Cardiac muscle cell (in vitro differentiated cells and primary cell): ENCODE results near the gene GRPEL2. TPM values are rescaled to one million over a fixed set of nuclear protein-coding genes. Genes with fewer than 3 reads are reported as not detected.
A peak's percentile ranks its signal among the peaks of the same experiment; 100 is the strongest.

Source experiments
- DNase-seq, 2 donors: peaks; one replicate each; pipeline versions ENCODE4 v3.0.0 to v3.0.0-alpha.2; 2010 to 2017; ENCODE audit warnings: low read depth in 1 of 2, low spot score in 1 of 2
- H3K27ac ChIP-seq: fragments of 200-600 bp; sonication (generic); 2 replicates; pipeline ENCODE4 v1.5.1; 2016
- H3K27me3 ChIP-seq: fragments of 200-600 bp; sonication (generic); 2 replicates; pipeline ENCODE4 v1.6.0; 2016; ENCODE audit warnings: control low read depth
- H3K36me3 ChIP-seq: fragments of 200-600 bp; sonication (generic); 2 replicates; pipeline ENCODE4 v1.5.1; 2016; ENCODE audit warnings: control low read depth
- H3K4me1 ChIP-seq: fragments of 200-600 bp; sonication (generic); 2 replicates; pipeline ENCODE4 v1.8.1; 2017; ENCODE audit warnings: low read depth, mild to moderate bottlenecking, mixed run types
- H3K4me3 ChIP-seq: fragments of 200-600 bp; sonication (generic); 2 replicates; pipeline ENCODE4 v1.5.1; 2016; ENCODE audit warnings: mild to moderate bottlenecking
- H3K9me3 ChIP-seq: fragments of 200-600 bp; sonication (generic); 2 replicates; pipeline ENCODE4 v1.5.1; 2017; ENCODE audit warnings: low read depth, mild to moderate bottlenecking, control low read depth
- CTCF ChIP-seq: IDR thresholded peaks from 2 replicates; pipeline ENCODE4 v1.5.1; 2012; ENCODE audit warnings: low read depth, mild to moderate bottlenecking, low read length
- polyA plus RNA-seq: library from polyadenylated mRNA; unstranded; fragments of >200 nt; fragmentation: Nextera tagmentation; extraction: Ambion mirVana; gene quantifications from 2 replicates; pipeline ENCODE4 v1.2.1, GENCODE V29; 2016
- total RNA-seq: library from RNA; depleted of rRNA; stranded (reverse); fragments of >200 nt; gene quantifications from 2 replicates; pipeline ENCODE4 v1.2.3, GENCODE V29; 2016

Gene GRPEL2
- total and polyA plus RNA-seq, 2 experiments from 2014 or later: 4.2 to 4.9 TPM

DNA sequence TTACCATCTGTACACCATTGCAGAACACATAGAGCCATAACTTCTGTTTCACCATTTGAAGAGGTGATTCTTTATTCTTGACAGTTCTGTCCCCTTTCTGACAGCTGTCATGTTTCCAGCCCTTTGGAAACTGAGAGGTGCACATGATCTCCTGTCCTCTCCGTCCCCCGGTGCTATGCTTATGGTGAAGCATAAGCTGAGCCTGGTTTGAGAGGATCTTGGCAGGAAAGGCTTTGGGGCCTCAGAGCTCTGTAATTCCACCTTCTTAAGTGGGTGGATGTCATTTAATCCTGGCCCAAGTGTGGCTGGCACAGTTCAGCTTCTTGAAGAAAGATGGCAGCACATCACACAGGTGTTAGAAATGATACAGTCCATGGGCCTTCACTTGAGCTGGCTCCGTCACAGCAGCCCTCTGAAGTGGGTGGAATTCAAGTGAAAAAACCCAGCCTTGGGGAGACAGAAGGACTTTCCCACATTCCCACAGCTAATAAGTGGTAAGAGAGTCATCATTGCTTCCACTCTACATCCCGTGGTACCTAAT, 30.7 kb upstream of the GRPEL2 start:
- no peak for DNase-seq
- Histone ChIP-seq H3K27ac (no peak overlapping the region), H3K4me1 (peaks cover 7% of the 10 kb centered on the region), H3K27me3 (no peaks in the 10 kb centered on the region), H3K9me3 (no peaks in the 10 kb centered on the region), H3K36me3 (no peaks in the 10 kb centered on the region), H3K4me3 (no peak overlapping the region)
- no peak for TF ChIP-seq CTCF

DNA sequence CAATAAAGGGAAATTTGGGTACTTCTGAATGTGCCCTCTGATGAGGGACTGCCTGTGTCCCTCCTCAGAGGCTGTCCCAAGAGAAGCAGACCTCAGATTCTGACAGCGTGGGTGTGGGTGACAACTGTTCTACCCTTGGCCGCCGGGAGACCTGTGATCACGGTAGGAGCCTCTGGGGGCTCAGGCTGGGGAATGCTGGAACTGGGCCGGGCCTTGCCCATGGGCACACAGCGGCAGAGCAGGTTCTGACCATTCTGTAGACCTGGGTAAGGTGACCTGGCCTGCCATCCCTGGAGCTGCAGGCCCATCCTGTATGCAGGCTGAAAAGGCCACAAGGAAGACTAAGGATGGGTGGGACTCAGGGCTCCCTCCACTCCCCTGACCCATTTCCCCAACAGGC, 29.5 kb upstream of the GRPEL2 start:
- Histone ChIP-seq H3K36me3 (no peaks in the 10 kb centered on the region), H3K4me3 (no peak overlapping the region), H3K9me3 (no peaks in the 10 kb centered on the region), H3K4me1 (peaks cover 11% of the 10 kb centered on the region), H3K27me3 (no peaks in the 10 kb centered on the region), H3K27ac (no peak overlapping the region)
- TF ChIP-seq CTCF: no peak
- no peak for DNase-seq

DNA sequence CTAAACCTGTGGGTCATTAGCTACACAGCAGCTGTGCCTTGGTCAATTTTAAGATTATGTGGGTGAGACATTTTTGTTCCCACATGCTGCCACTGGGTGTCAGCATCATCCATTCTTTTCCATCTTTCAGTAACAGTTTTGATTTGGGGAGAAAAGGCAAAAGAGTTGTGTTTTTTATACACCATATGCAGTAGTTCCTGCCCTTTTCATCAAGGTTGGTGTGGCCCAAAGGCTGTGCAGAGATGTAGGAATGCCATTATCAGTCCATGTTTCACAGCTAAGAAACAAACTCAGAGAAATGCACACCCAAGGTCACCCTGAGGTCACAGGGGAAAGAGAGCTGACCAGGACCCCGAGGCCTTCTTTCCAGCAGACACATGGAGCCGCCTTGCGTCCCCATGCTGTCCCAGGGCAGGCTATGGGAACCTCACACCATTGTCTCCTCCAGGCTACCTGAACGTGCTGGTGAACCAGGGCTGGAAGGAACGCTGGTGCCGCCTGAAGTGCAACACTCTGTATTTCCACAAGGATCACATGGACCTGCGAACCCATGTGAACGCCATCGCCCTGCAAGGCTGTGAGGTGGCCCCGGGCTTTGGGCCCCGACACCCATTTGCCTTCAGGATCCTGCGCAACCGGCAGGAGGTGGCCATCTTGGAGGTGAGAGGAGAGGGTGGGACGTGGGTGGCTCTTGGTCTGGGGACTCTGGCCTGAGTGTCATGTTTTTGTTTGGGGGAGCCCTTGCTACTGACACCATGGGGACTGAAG, 27.8 kb upstream of the GRPEL2 start:
- Histone ChIP-seq H3K9me3 (no peaks in the 10 kb centered on the region), H3K36me3 (no peaks in the 10 kb centered on the region), H3K27ac (no peak overlapping the region), H3K27me3 (no peaks in the 10 kb centered on the region), H3K4me1 (peaks cover 16% of the 10 kb centered on the region), H3K4me3 (no peak overlapping the region)
- peak; percentile 59 to 75 for DNase-seq
- TF ChIP-seq CTCF: peak; percentile 69

DNA sequence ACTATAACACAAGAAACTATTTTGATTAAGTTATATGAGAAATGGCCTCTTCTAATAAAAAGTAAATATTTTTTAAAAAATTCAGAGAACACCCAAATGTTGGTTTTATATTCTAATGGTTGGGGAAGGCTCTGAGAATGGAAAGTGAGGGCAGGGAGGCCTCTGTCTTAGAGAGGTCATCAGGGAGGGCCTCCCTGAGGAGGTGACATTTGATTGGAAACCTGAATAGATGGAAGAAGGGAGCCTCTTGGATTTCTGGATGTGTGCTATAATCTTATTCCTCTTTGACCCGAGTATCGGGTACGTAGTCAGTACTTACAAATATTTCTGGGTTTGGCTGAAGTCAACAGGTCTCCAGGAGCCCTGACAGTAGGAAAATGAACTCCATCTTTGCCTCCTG, 26.1 kb upstream of the GRPEL2 start:
- peaks cover 5% of the 10 kb centered on the region for H3K27me3 ChIP-seq

GRCh38 chr5:149320791-149321330, 24.4 kb upstream of the GRPEL2 start:
- Histone ChIP-seq H3K27ac (peak overlapping the region; percentile 83), H3K27me3 (peaks cover 18% of the 10 kb centered on the region), H3K4me3 (no peak overlapping the region), H3K36me3 (no peaks in the 10 kb centered on the region), H3K9me3 (no peaks in the 10 kb centered on the region), H3K4me1 (peaks cover 16% of the 10 kb centered on the region)
- no peak for TF ChIP-seq CTCF
- peak; percentile 94 to 98 for DNase-seq

More for the DNA sequence above, 26.1 kb upstream of the GRPEL2 start:
- Histone ChIP-seq H3K27ac (no peak overlapping the region), H3K4me1 (peaks cover 16% of the 10 kb centered on the region), H3K9me3 (no peaks in the 10 kb centered on the region), H3K36me3 (no peaks in the 10 kb centered on the region), H3K4me3 (no peak overlapping the region)
- no peak for DNase-seq
- TF ChIP-seq CTCF: no peak
